Measurements from ENCODE around the gene CRELD2. TPM values are rescaled to one million over a fixed set of nuclear protein-coding genes. Genes with fewer than 3 reads are reported as not detected.
A peak's percentile ranks its signal among the peaks of the same experiment; 100 is the strongest.

CRELD2 gene
- total and polyA plus RNA-seq, 2 of the 8 experiments (the other 6 are each of a cell fraction or from before 2014, with no cell fraction given) = 24.5 to 36.6 TPM

DNA sequence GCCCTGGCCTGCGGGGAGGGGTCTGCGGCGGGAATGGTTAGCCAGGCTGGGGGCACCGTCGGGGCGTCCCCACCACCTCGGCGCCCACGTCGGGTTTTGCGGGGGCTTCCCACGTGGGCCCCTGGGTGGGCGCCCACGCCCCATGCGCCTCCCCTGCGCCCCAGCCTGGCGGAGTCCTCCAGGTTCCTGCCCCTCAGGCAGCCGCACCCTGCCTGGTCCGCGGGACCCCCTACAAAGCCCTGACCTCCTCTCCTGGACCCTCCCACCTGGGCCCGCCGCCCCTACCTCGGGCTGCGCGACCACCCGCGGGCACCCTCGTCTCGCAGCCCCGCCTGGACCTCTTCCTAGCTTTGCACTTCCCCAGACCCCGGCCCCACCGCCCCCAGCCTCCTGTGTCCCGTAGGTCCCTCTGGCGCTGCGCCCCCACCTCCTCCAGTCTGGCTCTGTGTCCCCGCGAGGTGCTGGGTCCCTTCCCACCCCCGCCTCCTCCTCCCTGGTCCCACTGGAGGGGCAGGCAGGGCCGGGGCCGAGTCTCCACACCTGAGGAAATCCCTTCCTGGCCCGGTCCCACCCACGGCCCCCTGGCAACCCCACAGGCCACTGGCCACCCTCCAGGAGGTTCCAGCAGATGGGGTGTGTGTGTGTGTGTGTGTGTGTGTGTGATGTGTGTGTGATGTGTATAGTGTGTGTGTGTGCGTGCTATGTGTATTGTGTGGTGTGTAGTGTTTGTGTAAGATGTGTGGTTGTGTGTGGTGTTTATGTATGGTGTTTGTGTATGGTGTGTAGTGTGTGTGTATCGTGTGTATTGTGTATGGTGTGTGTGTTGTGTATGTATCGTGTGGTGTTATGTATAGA is 54.0 kb downstream of the CRELD2 start:
- no peak overlapping the region for H3K9ac ChIP-seq (replicated peaks in 1 of 4; ENCODE audit: extremely low read depth in 1 of 4, low read depth in 3 of 4, low read length in 3 of 4)
- no peak for FAIRE-seq
- peaks cover 6 to 33% (median 24%) of the 10 kb centered on the region in 4 experiments for H3K27me3 ChIP-seq (replicated peaks in 1 of 4; ENCODE audit: control insufficient read depth in 3 of 4, extremely low read depth in 1 of 4, insufficient read depth in 3 of 4, low read length in 3 of 4)

More for the DNA sequence above, 54.0 kb downstream of the CRELD2 start:
- H2AFZ ChIP-seq (ENCODE audit: low read length) = no peak overlapping the region
- H3K4ac ChIP-seq (replicated peaks; ENCODE audit: insufficient read length, low read depth, low read length) = no peak overlapping the region
- peak overlapping the region; percentile 71 for H4K8ac ChIP-seq (ENCODE audit: extremely low read depth, insufficient read depth, low read length)
- no peak overlapping the region for H4K5ac ChIP-seq (ENCODE audit: insufficient read length, low read depth, low read length)
- H2BK120ac ChIP-seq (replicated peaks; ENCODE audit: low read depth, low read length) = no peak overlapping the region
- POLR2A ChIA-PET (ENCODE audit: partially characterized antibody) = interaction anchor here (0.8 to 1.1 kb wide), 3 partner anchors 9 to 12 kb away, joined by 3 to 6 read pairs (median 4); partner anchors contain the start of gene PIM3
- H3K27ac ChIP-seq (ENCODE audit: low read depth, low read length) = no peak overlapping the region
- no peak overlapping the region for H3K18ac ChIP-seq (ENCODE audit: extremely low read depth, low read length)
- H3K79me2 ChIP-seq (ENCODE audit: control insufficient read depth in 1 of 2, insufficient read depth in 2 of 2, low read length in 2 of 2) = no peaks in the 10 kb centered on the region
- DNase-seq (ENCODE audit: low read depth in 1 of 2, low spot score in 2 of 2) = peak in 1 of 2 experiments; percentile 45
- peak overlapping the region in 1 of 2 experiments; percentile 46; a peak in 1 of 4 replicates for H3K4me2 ChIP-seq (ENCODE audit: insufficient read depth in 1 of 2, low read depth in 2 of 2, low read length in 2 of 2)
- 0 out of 2 replicates have a peak overlapping the region, but pooled peaks have one; percentile 29 for H2BK12ac ChIP-seq (ENCODE audit: low read depth, low read length)
- no peak overlapping the region for H3K14ac ChIP-seq (ENCODE audit: insufficient read length)
- peaks cover 0 to 15% of the 10 kb centered on the region in 2 experiments for H4K20me1 ChIP-seq (replicated peaks in 1 of 2; ENCODE audit: control insufficient read depth in 1 of 2, insufficient read depth in 2 of 2, low read length in 2 of 2)
- H3K79me1 ChIP-seq (ENCODE audit: low read depth, low read length) = peaks cover 6% of the 10 kb centered on the region
- peaks cover 0 to 12% (median 6%) of the 10 kb centered on the region in 4 experiments; a peak in 4 of 7 replicates for H3K4me1 ChIP-seq (replicated peaks in 1 of 4; ENCODE audit: control insufficient read depth in 3 of 4, insufficient read depth in 4 of 4, low read length in 3 of 4)
- no peak overlapping the region for H2BK20ac ChIP-seq (ENCODE audit: low read length)
- H2BK5ac ChIP-seq (ENCODE audit: low read depth, low read length) = no peak overlapping the region
- H3K9me3 ChIP-seq (ENCODE audit: insufficient read depth in 2 of 2, low read depth in 1 of 2, low read length in 1 of 2) = no peaks in the 10 kb centered on the region
- H3K23me2 ChIP-seq (ENCODE audit: low read depth, low read length) = peaks cover 24% of the 10 kb centered on the region
- peak overlapping the region in 1 of 4 experiments; percentile 60; a peak in 1 of 8 replicates for H3K4me3 ChIP-seq (ENCODE audit: extremely low read depth in 1 of 4, insufficient read depth in 2 of 4, low read depth in 3 of 4, low read length in 4 of 4)
- peak overlapping the region; percentile 32 for H2BK15ac ChIP-seq (ENCODE audit: low read length)
- H3K36me3 ChIP-seq (ENCODE audit: control insufficient read depth in 2 of 4, insufficient read depth in 4 of 4, low read length in 3 of 4) = no peaks in the 10 kb centered on the region; a peak in 1 of 8 replicates
- peak overlapping the region; percentile 53 for H3K56ac ChIP-seq (replicated peaks; ENCODE audit: insufficient read length, low read depth, low read length)
- peak overlapping the region; percentile 47 for H2AK5ac ChIP-seq (ENCODE audit: low read depth, low read length)
- no peak overlapping the region for H4K91ac ChIP-seq (replicated peaks; ENCODE audit: insufficient read length, low read length)
- CTCF ChIA-PET (ENCODE audit: partially characterized antibody) = interaction anchor here (0.8 to 1.0 kb wide), 2 partner anchors 22 to 58 kb away, joined by 3 read pairs; no protein-coding TSS in a partner anchor
- no peak overlapping the region for H3K23ac ChIP-seq (ENCODE audit: insufficient read length)
- WGBS, 2 experiments (ENCODE audit: extremely low coverage in 1 of 2, insufficient coverage in 1 of 2, insufficient read length in 1 of 2, insufficient replicate concordance in 2 of 2, low coverage in 1 of 2, low lambda C conversion rate in 2 of 2, missing lambda C conversion rate in 1 of 2) = 93 to 100% methylated on average over 1 to 4 of the region's 45 CpGs
- no peak for TF ChIP-seq TAF7 (optimal IDR thresholded peaks at IDR 0.05; ENCODE audit: borderline replicate concordance, low read depth, low read length)
- TF ChIP-seq BCL11A (IDR thresholded peaks at IDR 0.05; ENCODE audit: low read depth in 2 of 2, low read length in 2 of 2) = no peak
- no peak for TF ChIP-seq POU5F1 (IDR thresholded peaks at IDR 0.05; ENCODE audit: low read depth, low read length)
- no peak for TF ChIP-seq KDM5A (IDR thresholded peaks at IDR 0.05; ENCODE audit: low read length)
- TF ChIP-seq GABPA (IDR thresholded peaks at IDR 0.05; ENCODE audit: borderline replicate concordance, insufficient read depth, low read length) = no peak
- TF ChIP-seq TCF12 (IDR thresholded peaks at IDR 0.05; ENCODE audit: low read depth, low read length) = no peak
- TF ChIP-seq RBBP5 (IDR thresholded peaks at IDR 0.05; ENCODE audit: borderline replicate concordance, low read depth, low read length) = no peak
